SK-N-MC (cell line): Measurements from ENCODE around the gene RHOF.

Experiments used
- EZH2 ChIP-seq: fragments of 200-600 bp; sonication (generic); IDR thresholded peaks from one replicate; pipeline ENCODE4 v1.6.1; 2017; ENCODE audit warnings: antibody characterized with exemption
- FOXP2 ChIP-seq: optimal IDR thresholded peaks from 2 replicates; pipeline ENCODE3; 2011; ENCODE audit warnings: mild to moderate bottlenecking, moderate library complexity; ENCODE audit not compliant: insufficient read depth; ENCODE audit errors: extremely low read length, control extremely low read depth
- POLR2AphosphoS5 ChIP-seq: IDR thresholded peaks from 2 replicates; pipeline ENCODE4 v1.6.1; 2012; ENCODE audit warnings: mild to moderate bottlenecking, low read depth, low read length, borderline replicate concordance

DNA sequence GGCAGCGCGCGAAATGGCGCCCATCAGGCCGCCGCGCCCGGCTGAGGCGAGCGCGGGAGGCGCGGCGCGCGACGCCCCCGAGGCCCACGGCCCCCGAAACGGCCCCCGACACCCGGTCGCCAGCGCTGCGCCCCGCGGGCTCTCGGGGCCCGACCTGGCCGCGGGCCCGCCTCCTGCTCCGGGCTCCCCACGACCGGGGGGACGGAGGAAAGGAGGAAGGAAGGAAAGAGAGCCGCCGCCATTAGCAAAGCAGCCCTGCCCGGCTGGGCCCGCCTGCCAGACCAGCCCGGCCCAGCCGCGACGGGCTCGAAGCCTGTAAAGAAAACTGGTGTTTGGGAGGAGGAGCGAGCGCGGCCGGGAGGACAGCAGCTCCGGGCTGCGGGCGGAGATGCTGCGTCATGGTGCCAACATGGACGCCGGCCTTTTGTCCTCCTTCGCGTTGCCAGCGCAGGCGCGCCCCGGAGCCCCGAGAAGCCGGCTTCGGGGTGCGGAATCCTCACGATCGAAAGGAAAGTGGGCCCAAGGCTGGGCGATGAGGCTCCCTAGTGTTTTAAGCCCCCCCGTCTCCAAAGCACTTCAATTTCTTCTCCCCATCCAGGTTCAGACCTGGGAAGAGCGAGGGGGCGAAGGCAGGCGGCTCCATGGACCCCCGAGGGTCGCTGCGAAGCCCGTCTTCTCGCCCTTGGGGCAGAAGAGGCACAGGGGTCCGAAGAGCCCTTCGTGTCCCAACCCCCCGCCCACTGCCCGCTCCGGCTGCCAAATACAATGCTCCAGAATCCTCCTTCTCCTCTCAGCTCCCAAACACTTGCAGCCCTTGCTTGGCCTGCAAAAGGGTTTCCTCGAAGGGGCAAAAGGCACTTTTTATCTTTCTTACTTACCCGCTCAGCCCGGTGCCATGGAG, 7.5 kb upstream of the RHOF start:
- no peak for TF ChIP-seq POLR2AphosphoS5
- no peak for TF ChIP-seq EZH2
- TF ChIP-seq FOXP2, result no peak
